ENCODE data around the gene WDR70.
"Not testable (repeated sequence)": the region's sequence is repeated elsewhere in the genome, so short reads cannot be mapped to it uniquely, and the experiment has no call there.

WDR70 gene

DNA sequence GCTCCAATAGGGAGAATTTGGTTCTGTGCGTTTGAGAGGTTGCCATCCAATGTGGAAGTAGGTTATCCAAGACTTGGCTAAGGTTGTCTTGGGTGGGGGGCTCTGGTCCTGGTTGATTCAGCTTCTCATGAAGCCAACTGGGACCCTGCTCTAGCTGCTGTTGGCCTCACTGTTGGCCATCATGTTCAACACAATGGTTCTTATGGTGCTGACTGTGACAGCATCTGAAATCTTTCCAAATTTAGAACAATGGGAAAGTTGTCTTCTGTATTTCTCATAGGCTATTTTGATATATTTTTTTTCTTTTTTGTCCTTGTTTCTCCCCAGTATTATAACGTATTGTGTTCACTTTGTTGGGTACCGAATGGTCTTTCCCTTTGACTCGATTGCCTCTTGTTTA is 388.8 kb downstream of the WDR70 start:
- no peak for DNase-seq (ENCODE audit: low read depth)

DNA sequence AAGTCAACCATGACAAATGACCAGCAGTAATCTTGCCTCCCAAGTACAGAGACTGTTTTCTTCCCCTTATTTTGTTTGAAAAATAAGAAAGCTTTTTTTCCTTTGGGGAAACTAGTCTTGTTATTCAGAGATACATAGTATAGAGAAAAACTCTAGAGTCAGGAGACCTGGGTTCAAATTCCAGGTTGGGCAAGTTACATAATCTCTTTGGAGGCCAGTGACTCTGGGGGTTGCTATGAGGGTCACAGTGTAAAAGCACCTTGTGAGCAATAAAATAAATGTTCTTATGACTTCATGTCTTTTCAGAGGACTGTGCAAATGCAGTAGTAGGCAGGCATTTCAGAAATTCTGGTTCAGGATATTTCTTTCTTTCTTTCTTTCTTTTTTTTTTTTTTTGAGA is 389.3 kb downstream of the WDR70 start:
- DNase-seq (ENCODE audit: low read depth) = no peak

DNA sequence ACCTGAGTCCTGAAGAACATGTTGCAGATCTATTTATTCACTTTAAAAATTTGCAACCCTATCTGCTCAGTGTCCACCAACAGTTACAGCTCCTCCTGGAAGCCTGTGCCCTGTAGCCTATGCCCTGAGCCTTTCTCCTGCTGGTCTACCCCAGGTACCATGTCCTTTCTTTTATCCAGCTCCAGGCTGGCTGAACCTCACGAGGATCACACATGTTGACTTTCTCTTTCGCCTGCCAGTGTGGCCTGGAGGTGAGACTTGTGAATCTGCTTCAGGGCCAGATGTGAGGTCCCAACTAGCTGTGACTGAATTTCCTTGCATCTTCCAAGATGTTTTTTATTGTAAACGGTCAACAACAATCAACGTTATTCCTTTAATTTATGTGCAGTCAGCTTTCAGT is 390.0 kb downstream of the WDR70 start:
- no peak for DNase-seq (ENCODE audit: low read depth)

DNA sequence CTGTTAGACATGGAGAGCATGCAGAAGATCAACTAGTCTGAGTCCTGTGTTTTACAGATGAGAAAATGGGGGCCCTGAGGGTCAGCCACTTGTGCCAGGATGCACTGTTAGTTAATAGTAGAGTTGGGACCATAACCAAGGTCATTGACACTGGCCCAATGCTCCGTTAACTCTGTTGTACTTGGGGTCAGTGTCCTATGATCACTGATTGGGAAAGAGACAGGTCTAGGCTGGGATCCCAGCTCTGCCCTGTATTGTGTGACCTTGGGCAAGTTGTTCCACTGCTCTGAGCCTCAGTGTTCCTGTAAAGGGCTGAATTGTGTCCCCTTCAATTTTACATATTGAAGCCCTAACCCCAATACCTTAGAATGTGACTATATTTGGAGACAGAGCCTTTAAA is 390.7 kb downstream of the WDR70 start:
- DNase-seq (ENCODE audit: low read depth) = no peak

DNA sequence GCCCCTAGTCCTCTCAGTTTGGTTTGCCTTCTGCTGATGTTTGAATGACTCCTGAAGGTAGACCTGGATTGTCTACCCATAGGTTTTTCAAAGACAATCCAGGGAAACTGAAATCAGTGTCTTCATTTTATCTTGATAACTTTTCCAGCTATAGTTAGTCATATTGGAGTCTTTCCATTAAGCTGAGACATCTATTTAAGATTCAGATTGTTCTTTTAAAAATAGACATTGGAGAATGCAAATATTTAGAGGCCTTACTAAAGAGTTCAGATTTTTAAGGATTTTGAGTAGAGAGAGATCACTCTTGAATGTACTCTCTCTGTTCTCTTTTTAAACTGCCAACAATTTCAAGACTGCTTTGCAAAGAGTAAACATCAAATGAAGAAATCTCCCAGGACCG is 391.7 kb downstream of the WDR70 start:
- DNase-seq (ENCODE audit: low read depth) = no peak

DNA sequence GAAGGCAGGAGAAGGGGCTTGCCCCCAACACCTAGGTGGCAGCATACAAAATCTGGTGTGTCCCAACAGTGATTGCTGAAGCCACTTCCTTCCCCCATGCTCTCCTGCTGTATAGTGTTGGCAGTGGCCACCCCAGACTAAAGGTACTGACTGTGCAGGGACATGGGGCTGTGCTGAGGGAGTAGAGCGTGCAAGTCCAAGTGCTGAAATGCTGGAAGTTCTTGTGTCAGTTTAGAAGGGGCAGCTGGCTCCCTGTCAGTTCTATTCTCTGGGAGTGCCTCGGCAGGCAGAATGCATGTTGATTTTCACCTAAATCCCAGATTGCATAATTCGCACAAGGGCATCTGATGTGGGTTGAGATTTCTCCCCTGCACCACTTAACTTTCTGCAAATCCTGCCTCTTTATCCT is 392.1 kb downstream of the WDR70 start:
- no peak for DNase-seq (ENCODE audit: low read depth)

DNA sequence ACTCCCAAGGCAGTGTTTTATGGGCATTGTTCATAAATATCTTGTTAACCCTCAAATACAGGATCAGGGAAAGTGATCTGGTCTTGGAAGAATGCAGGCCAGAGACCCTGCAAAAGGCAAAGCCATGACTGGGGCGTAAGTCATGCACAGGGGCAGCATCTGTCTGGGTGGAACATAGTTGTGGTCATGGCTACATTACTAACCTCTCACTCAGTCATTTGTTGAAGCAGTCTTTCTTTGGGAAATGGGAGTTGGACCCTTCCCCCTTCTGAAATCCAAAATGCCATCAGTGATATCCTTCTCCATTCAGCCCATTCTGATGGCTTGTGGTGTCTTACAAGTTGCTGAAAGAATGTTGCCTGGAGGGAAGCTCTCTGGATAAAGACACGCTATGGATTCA is 392.6 kb downstream of the WDR70 start:
- DNase-seq (ENCODE audit: low read depth) = no peak

DNA sequence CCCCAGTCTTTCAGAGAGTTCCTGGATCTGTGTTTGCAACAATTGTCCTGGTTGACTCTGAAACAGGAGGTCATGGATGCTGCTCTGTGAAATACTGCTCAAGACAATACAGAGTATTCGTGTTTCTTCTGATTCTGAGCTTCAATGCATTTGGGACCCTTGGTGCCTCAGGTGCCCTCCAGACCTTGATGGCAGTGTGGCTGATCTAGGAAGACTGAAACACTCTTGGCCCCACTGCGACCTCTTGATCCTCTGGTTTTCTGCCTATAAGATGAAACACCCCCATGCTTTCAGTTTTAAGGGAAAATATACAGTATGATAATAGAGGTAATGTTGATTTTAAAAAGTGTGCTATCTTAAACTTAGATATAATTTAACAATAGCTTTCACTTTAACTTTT is 393.1 kb downstream of the WDR70 start:
- DNase-seq (ENCODE audit: low read depth) = no peak

DNA sequence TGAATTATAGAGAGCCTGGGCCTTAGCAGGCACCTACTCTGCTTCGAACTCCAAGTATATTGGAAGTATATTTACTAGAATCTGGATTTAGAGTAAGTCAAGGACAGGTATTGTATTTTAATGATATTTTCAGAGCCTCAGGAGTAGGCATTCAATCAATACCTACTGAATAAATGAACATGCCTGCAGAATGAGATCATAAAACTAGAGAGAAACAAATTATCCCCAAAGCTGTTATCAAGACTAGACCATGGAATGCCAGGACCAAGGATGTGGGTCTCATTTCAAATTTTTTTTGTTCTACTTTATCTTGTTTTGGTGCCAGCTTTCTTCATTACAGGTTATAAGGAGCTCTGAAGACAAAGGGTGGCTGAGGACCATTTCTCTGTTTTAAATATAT is 394.7 kb downstream of the WDR70 start:
- no peak for DNase-seq (ENCODE audit: low read depth)

DNA sequence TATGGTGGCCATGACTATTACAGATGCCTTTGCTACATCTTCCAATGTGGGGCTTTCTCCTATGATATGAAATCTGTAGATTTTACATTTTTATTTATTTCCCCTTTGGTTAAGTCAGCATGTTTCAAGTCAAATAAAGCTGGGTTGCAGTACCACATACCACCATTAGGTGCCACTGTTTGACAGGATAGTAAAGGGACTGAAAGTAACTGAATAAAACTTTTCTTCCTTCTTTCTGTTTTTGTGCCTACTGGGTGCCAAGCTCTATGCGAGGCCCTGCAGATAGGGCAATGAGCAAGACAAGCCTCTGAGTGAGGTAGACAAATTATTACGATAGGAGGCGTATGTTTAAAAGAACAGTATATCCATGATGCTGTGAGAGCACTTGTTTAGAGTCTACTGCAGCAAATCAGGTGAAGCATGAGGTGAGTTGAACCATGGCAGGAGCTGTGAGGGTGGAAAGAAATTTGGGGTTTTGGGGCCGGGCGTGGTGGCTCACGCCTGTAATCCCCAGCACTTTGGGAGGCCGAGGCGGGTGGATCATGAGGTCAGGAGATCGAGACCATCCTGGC is 395.9 kb downstream of the WDR70 start:
- no peak for DNase-seq (ENCODE audit: low read depth)

DNA sequence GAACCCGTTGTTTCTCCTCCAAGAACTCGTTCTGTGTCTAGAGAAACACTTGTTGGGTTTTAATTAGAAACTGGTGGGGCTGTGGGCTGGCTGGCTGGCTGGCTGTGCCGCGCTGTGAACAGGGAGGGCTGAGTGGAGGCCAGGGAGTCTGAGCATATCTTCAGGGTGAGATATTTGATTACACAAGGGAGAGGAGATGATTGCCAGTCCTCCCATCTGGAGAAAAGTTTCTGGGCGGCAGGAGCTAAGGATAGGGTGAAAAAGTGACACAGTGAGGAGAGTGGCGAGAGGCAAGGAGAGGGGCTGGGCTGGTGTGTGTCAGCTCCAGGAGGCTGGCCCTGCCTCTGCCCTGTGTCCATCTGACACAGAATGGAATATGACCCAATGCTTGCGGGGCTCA is 397.7 kb downstream of the WDR70 start:
- DNase-seq (ENCODE audit: low read depth) = no peak

DNA sequence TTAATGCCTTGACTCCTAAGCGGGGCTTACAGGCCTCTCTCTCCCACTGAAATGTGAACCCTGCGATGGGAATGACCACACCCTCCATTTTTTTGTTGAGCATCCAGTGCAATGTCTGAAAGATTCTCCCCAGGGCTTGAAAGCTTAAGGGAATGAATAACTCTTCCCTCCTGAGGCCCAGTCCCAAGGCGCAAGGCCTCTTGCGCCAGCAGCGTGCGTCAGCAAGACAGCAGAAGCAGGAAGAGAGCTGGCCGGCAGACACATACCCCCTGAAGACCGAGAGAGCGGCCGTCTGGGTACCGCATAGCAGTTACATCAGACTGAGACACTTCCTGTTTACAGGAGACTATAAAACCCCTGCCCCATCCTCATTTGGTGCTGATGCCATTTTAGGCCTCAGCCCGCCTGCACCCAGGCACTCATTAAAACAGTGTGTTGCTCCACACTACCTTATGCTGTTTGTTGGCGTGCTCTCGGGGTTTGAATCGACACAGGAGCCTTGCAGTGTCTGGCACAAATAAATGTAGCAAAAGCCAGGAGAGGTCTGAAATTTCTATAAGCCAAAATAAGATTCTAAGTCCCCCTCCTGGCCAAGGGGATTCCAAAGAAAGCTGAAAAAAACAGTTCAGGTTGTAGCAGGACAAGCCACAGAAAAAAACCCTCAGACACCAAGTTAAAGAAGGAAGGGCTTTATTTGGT is 398.5 kb downstream of the WDR70 start:
- no peak for DNase-seq (ENCODE audit: low read depth)

DNA sequence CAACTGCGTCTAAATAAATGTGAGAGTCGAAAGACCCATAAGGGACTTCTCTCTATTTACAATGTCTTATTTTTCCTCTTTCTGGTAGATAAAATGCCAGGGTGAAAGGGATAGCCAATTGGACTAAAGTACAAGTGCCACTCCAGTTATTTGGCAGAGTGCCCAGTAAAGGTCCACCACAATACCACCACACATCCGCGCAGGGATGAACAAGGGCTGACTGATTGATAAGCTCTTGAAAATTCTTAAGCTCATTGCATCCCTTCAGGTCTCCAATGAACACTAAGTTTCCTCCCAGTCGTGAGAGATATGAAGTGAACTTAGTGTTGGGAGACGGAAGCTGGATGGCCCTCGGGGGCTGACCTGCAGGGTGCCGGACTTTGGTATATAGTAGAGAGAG is 402.3 kb downstream of the WDR70 start:
- not testable (repeated sequence) for DNase-seq (ENCODE audit: low read depth)

DNA sequence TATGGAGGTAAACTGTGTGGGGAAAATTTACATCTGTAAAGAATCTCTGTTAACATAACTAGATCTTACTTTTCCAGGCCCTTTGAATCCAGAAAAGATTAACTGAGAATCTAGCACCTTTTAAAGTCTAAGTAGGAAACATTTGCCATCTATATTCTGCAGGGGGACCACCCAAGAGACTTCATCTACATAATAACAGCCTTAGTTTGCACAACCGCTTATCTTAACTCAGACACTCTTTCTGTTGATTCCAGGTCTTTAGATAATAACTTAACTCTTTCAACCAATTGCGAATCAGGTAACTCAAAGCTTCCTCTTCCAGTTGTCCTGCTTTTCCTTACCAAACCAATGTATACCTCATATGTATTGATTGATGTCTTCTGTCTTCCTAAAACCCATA is 407.3 kb downstream of the WDR70 start:
- DNase-seq (ENCODE audit: low read depth) = no peak

DNA sequence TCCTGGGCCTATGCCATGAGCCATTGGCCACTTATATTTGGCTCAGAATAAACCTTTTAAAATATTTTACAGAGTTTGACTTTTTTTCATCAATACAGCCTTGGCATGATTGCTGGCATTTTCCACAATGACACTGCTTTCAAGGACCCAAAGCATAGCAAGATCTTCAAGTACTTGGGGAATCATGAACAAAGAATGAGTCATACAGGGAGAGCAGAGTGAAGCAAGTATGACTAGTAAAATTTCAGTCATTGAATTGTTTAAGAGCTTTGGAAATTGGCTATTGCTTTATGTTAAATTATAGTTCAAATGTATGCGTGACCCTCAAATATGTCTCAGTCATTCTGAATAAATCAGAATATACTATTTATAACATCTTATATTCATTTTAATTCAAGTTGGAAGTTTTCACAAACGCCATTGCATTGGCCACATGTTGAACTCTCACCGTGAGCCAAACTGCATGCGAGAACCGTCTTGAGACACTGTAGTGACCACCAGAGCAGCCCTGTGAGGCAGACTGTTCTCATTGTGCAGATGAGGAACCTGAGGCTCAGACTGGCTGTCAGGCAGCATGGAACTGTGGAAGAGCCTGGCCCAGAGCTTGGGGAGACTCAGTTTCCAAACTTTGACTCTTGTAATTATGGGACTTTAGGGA is 407.9 kb downstream of the WDR70 start:
- DNase-seq (ENCODE audit: low read depth) = no peak

DNA sequence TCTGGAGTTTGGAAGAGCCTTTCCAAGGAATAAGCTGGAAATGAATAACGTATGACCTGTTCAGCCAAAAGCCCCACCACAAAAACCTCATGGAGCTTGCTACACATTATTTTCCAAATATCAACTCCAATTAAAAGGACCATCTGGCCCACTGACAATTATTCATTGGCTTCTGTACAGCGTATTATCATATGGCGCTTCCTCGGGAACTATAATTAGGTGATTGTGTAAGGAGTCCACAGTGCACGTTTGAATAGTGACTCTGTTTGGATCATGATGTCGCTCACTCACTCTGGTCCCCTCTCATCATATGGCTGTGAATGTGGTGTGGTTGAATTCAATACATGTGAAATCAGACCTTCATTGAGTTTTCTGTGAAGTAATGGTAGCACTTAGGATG is 408.6 kb downstream of the WDR70 start:
- no peak for DNase-seq (ENCODE audit: low read depth)

DNA sequence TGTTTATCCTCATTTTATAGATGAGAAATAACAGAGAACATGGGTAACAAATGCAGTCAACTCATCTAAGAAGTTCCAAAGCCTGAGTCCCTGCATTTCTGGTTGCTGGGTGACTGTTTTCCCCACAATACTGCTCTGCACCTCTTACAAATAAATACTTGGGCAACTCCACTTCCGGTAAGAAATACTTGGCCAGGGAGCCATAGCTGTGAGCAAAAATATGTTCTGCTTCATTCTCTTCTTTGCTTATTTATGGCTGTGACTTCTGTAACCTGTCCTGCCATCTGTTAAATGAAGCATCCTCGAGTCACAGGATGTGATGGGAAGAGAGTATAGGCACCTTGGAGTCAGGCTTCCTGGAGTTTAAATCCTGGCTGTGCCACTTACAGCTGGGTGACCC is 410.9 kb downstream of the WDR70 start:
- DNase-seq (ENCODE audit: low read depth) = no peak

DNA sequence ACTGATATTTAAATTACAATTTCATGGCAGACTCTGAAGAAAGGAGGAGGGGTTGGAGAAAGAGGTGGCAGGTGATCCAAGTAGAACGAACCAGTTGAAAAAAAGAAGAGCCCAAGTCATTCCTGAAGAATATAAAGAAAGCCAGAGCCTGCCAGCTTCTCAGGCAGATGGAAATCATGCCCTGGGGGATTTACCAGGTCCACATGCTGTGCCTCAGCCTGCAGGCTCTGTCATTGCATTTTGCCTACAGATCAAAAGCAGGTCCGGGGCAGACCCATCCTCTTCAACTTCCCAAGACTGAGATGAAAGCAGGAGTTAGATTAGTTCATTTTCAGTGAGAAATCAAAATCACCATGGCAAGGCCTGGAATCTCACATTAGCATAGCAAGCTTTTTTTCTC is 412.2 kb downstream of the WDR70 start:
- DNase-seq (ENCODE audit: low read depth) = no peak

DNA sequence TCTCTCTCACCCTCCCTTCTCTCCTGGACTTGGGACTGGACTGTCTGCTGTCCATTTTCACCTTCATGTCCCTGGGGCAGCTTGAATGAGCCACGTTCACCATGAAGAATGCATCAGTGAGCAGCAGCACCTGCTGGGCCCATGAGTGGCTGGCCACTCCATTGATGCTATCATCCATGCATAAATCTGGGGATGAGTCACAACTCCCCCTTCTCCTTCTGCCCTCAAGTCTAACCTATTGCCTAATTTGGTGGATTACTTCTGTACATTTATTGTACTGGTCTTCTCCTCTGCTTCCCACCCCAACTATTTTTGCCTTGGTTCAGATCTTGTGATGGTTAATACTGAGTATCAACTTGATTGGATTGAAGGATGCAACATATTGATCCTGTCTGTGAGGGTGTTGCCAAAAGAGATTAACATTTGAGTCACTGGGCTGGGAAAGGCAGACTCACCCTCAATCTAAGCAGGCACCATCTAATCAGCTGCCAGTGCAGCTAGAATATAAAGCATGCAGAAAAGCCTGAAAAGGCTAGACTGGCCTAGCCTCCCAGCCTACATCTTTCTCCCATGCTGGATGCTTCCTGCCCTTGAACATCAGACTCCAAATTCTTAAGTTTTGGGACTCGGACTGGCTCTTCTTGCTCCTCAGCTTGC is 414.0 kb downstream of the WDR70 start:
- DNase-seq (ENCODE audit: low read depth) = no peak

DNA sequence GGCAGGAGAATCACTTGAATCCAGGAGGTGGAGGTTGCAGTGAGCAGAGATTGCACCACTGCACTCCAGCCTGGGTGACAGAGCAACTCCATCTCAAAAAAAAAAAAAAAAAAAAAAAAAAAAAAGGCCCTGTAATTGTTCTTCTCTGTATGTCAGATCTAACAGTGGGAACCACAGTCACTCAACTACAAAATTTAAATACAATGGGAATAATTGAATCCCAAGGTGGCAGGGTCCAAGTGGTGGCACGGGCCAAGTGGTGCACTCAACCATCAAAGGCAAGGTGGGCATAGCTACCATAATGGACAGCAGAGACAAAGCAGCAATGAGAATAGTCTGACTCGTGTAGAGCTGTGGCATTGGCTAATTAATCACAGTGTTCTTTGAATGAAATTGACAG is 416.2 kb downstream of the WDR70 start:
- DNase-seq (ENCODE audit: low read depth) = not testable (repeated sequence)

DNA sequence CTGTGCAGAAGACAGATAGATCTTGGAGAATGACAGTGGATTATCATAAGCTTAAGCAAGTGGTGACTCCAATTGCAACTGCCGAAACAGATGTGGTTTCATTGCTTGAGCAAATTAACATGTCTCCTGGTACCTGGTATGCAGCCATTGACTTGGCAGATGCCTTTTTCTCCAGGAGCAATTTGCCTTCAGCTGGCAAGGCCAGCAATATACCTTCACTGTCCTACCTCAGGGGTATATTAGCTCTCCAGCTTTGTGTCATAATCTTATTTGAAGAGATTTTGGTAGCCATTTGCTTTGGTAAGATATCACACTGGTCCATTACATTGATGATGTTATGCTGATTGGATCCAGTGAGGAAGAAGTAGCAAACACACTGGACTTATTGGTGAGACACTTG is 417.3 kb downstream of the WDR70 start:
- not testable (repeated sequence) for DNase-seq (ENCODE audit: low read depth)

DNA sequence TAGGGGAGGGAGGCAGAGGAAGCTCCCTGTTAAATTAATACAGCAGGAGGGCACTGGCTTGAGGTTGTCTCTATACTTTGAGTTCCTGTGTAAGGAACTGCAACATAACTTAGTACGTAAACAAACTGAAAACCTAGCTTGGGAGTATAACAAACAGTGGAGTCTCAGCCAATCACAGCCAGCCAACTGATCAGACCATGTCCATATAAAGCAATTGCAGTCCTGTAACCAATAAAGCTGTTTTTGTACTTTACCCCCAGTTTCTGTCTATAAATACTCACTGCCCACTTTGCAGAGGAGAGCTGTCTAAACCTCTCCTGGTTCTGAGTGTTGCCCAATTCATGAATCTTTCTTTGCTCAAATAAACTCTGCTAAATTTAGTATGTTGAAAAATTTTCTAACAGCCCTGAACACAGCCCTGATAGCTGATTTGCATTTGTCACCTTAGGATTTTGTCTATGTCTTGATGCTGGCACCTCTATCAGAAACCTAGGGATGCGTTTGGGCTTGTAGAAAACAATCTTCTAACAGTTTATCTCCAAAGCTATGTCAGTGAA is 420.8 kb downstream of the WDR70 start:
- DNase-seq (ENCODE audit: low read depth) = no peak

DNA sequence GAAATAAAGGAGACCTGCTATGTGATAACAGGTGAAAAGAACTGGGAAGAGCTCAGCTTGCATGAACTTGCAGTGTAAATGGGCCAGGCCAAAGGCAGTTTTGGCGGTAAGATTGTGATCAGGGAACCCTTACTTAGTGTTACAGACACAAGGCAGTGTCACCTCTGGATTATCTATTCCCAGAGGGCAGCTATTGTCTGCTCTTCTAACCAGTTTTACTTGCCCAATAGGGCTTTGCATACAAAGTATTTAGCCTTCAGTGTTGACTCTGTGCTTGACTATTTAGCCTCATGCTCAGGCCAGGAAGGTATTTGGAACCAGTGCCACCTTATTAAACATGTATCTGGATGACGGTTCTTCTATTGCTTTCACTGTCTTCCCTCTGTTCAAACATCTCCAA is 422.4 kb downstream of the WDR70 start:
- DNase-seq (ENCODE audit: low read depth) = no peak

All from stimulated activated CD8-positive, alpha-beta memory T cell treated with anti-CD3 and anti-CD28 coated beads, Interleukin-7, amount 100 ng/mL, for 24 hours (primary cell).